ENCODE measurements around the gene DCUN1D5.

GRCh38 chr11:103035791-103036434 is 56.0 kb downstream of the DCUN1D5 start:
- TF ChIP-seq CTCF (IDR thresholded peaks at IDR 0.05) (peak; percentile 38 to 62 (median 45)), POLR2A (IDR thresholded peaks at IDR 0.05) (no peak), POLR2AphosphoS5 (IDR thresholded peaks at IDR 0.05) (no peak)

All from breast epithelium (tissue), 3 donors.